ENCODE measurements around the gene PTPN1. TPM values are rescaled to one million over a fixed set of nuclear protein-coding genes. Genes with fewer than 3 reads are reported as not detected.
A peak's percentile ranks its signal among the peaks of the same experiment; 100 is the strongest.

PTPN1 gene
- total and polyA plus RNA-seq, 4 donors, result 51.4 to 80.4 (median 64.7) TPM

GRCh38 chr20:50520222-50520880, 10.2 kb downstream of the PTPN1 start:
- TF ChIP-seq CTCF (IDR thresholded peaks at IDR 0.05; ENCODE audit: control extremely low read depth, extremely low read depth), result no peak
- ATAC-seq (ENCODE audit: insufficient read depth, low FRiP score) (no peak), DNase-seq (no peak)
- Histone ChIP-seq H3K9ac (ENCODE audit: insufficient read depth in 1 of 2, low read length in 2 of 2) (no peak overlapping the region), H3K27me3 (ENCODE audit: control insufficient read depth in 3 of 3, insufficient read depth in 3 of 3, low read length in 2 of 3) (no peaks in the 10 kb centered on the region), H3K36me3 (ENCODE audit: control insufficient read depth in 4 of 4, insufficient read depth in 4 of 4, low read length in 4 of 4) (peaks cover 0 to 2% (median 0%) of the 10 kb centered on the region in 4 donors), H3K27ac (ENCODE audit: low read depth in 1 of 2, low read length in 1 of 2) (peak overlapping the region in 1 of 2 donors; percentile 14), H3K4me3 (no peak overlapping the region), H3K9me3 (ENCODE audit: control insufficient read depth in 4 of 4, insufficient read depth in 3 of 4, low read length in 3 of 4) (no peaks in the 10 kb centered on the region), H3K4me1 (ENCODE audit: control insufficient read depth in 5 of 5, insufficient read depth in 5 of 5, low read length in 5 of 5) (peaks cover 0 to 47% (median 8%) of the 10 kb centered on the region in 5 donors)
- WGBS, 2 donors, result 87 to 88% methylated on average over 7 of the region's 7 CpGs

GRCh38 chr20:50521221-50522052, 11.3 kb downstream of the PTPN1 start:
- no peak for ATAC-seq (ENCODE audit: insufficient read depth, low FRiP score)
- no peaks in the 10 kb centered on the region for H3K9me3 ChIP-seq (ENCODE audit: control insufficient read depth in 4 of 4, insufficient read depth in 3 of 4, low read length in 3 of 4)
- no peak overlapping the region for H3K9ac ChIP-seq (ENCODE audit: insufficient read depth in 1 of 2, low read length in 2 of 2)
- DNase-seq, result no peak
- no peak for TF ChIP-seq CTCF (IDR thresholded peaks at IDR 0.05; ENCODE audit: control extremely low read depth, extremely low read depth)
- no peak overlapping the region for H3K4me3 ChIP-seq
- WGBS, 2 donors, result 87% methylated on average over 7 of the region's 7 CpGs
- no peaks in the 10 kb centered on the region for H3K27me3 ChIP-seq (ENCODE audit: control insufficient read depth in 3 of 3, insufficient read depth in 3 of 3, low read length in 2 of 3)
- peaks cover 0 to 3% (median 0%) of the 10 kb centered on the region in 4 donors for H3K36me3 ChIP-seq (ENCODE audit: control insufficient read depth in 4 of 4, insufficient read depth in 4 of 4, low read length in 4 of 4)
- H3K4me1 ChIP-seq (ENCODE audit: control insufficient read depth in 5 of 5, insufficient read depth in 5 of 5, low read length in 5 of 5), result peaks cover 0 to 48% (median 11%) of the 10 kb centered on the region in 5 donors
- no peak overlapping the region for H3K27ac ChIP-seq (ENCODE audit: low read depth in 1 of 2, low read length in 1 of 2)

GRCh38 chr20:50522053-50522674, 12.0 kb downstream of the PTPN1 start:
- DNase-seq, result no peak
- no peak for TF ChIP-seq CTCF (IDR thresholded peaks at IDR 0.05; ENCODE audit: control extremely low read depth, extremely low read depth)
- H3K9me3 ChIP-seq (ENCODE audit: control insufficient read depth in 4 of 4, insufficient read depth in 3 of 4, low read length in 3 of 4), result no peaks in the 10 kb centered on the region
- 85 to 90% methylated on average over 3 of the region's 3 CpGs for WGBS, 2 donors
- no peaks in the 10 kb centered on the region for H3K27me3 ChIP-seq (ENCODE audit: control insufficient read depth in 3 of 3, insufficient read depth in 3 of 3, low read length in 2 of 3)
- peaks cover 0 to 7% (median 0%) of the 10 kb centered on the region in 4 donors for H3K36me3 ChIP-seq (ENCODE audit: control insufficient read depth in 4 of 4, insufficient read depth in 4 of 4, low read length in 4 of 4)
- H3K4me3 ChIP-seq, result no peak overlapping the region
- peaks cover 0 to 52% (median 16%) of the 10 kb centered on the region in 5 donors for H3K4me1 ChIP-seq (ENCODE audit: control insufficient read depth in 5 of 5, insufficient read depth in 5 of 5, low read length in 5 of 5)
- ATAC-seq (ENCODE audit: insufficient read depth, low FRiP score), result no peak
- H3K9ac ChIP-seq (ENCODE audit: insufficient read depth in 1 of 2, low read length in 2 of 2), result no peak overlapping the region
- H3K27ac ChIP-seq (ENCODE audit: low read depth in 1 of 2, low read length in 1 of 2), result no peak overlapping the region

Data from lung (tissue), 12 donors.